AG04449 (cell line): ENCODE data around the gene LYST.

Experiments used
- CTCF ChIA-PET: fragments of 350-600 bp; formaldehyde crosslinking; extraction: SDS; loops from one replicate; lab custom pipeline; 2021; ENCODE audit warnings: antibody characterized with exemption; lab: Yijun Ruan, JAX
- POLR2A ChIA-PET: fragments of 400-600, 350-600 bp; formaldehyde crosslinking; extraction: SDS; loops from one replicate; lab custom pipeline; 2020; ENCODE audit warnings: antibody characterized with exemption, inconsistent platforms; lab: Yijun Ruan, JAX
- DNase-seq: peaks from one replicate; pipeline ENCODE4 v3.0.0-alpha.2; 2010; ENCODE audit warnings: low read depth, low spot score
- H3K4me3 ChIP-seq: 2 replicates; pipeline ENCODE4 v1.5.1; 2011; ENCODE audit warnings: low read depth, mild to moderate bottlenecking, control low read depth, low read length
- TF ChIP-seq, protein P1 (sequence below): IDR thresholded peaks from one replicate; pipeline ENCODE4 v1.5.1; 2011; ENCODE audit warnings: mild to moderate bottlenecking, moderate library complexity, low read length, control low read depth, inconsistent platforms; ENCODE audit not compliant: insufficient read depth; ENCODE audit errors: missing control alignments

The LYST gene

DNA sequence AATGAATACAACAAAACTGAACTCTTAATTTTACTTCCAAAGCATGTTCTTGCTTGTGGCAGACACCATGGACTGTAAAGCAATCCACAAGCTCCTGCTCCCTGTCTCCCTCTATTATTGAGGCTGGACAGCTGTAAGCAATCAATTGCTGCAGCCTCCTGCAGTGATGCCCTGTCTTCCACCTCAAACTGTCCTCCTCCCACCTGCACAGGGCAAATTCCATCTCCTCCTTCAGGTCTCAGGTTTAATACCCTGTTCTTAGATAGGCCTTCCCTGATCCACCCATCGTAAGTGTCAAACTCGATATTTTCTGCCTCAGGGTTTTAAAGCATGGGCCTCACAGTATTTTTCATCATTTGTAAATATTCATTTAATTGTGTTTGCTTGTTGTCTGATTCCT, 81.8 kb downstream of the LYST start:
- ChIA-PET POLR2A (no interaction called here), CTCF (interaction anchor here (1.2 to 5.6 kb wide), 17 partner anchors 8 to 369 kb away, joined by 3 to 116 read pairs (median 12); partner anchors contain the start of gene B3GALNT2)
- TF ChIP-seq, protein P1, sequence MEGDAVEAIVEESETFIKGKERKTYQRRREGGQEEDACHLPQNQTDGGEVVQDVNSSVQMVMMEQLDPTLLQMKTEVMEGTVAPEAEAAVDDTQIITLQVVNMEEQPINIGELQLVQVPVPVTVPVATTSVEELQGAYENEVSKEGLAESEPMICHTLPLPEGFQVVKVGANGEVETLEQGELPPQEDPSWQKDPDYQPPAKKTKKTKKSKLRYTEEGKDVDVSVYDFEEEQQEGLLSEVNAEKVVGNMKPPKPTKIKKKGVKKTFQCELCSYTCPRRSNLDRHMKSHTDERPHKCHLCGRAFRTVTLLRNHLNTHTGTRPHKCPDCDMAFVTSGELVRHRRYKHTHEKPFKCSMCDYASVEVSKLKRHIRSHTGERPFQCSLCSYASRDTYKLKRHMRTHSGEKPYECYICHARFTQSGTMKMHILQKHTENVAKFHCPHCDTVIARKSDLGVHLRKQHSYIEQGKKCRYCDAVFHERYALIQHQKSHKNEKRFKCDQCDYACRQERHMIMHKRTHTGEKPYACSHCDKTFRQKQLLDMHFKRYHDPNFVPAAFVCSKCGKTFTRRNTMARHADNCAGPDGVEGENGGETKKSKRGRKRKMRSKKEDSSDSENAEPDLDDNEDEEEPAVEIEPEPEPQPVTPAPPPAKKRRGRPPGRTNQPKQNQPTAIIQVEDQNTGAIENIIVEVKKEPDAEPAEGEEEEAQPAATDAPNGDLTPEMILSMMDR = no peak
- H3K4me3 ChIP-seq = no peak overlapping the region
- DNase-seq = no peak

DNA sequence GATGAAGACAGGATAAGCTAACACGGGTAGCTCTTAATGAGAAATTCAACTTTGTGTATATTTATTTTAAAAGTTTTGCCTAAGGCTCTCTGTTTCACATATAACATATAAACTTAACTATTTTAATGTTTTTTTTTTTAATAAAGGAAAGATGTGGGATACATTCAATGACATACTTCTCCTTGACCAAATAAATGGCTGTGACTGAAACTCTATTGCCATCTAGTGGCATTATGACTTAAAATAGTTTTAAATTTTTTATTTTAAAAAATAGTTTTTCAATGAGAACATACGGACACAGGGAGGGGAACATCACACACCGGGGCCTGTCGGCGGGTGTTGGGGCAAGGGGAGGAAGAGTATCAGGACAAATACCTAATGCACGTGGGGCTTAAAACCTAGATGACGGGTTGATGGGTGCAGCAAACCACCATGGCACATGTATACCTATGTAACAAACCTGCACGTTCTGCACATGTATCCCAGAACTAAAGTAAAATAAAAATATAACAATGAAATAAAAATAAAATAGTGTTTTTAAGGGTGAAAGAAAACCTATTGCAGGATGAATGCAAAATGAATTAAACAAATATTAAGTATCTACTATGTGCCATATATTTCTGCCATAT, 83.4 kb downstream of the LYST start:
- H3K4me3 ChIP-seq = no peak overlapping the region
- TF ChIP-seq, protein P1 = no peak
- ChIA-PET POLR2A (interaction anchor here (1.2 kb wide), 1 partner anchor 189 kb away, joined by 3 read pairs; no protein-coding TSS in a partner anchor), CTCF (interaction anchor here (0.6 to 5.6 kb wide), 50 partner anchors 8 to 689 kb away, joined by 3 to 116 read pairs (median 4); partner anchors contain the start of gene B3GALNT2)
- DNase-seq = no peak

DNA sequence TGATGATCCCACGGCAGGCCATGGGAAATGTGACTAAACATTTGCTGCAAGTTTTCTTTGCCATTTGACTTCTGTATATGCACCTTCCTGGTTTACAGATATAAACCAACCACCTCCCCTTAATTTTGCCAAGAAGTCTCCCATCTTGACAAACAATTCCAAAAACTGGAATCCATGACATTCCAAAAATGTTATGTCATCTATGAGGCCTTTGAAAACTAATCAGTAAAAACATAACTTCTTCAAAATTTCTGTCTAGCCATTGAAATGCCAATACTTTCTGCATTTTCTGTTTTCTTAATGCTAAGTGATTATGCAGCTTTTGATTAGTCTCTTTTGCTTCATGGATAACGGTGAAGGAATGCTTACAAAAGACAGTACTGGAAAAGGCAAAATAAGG, 84.1 kb downstream of the LYST start:
- TF ChIP-seq, protein P1 = no peak
- POLR2A ChIA-PET = no interaction called here
- no peak for DNase-seq
- no peak overlapping the region for H3K4me3 ChIP-seq
- CTCF ChIA-PET = interaction anchor here (0.6 to 5.6 kb wide), 39 partner anchors 8 to 530 kb away, joined by 3 to 116 read pairs (median 4); partner anchors contain the start of gene B3GALNT2

DNA sequence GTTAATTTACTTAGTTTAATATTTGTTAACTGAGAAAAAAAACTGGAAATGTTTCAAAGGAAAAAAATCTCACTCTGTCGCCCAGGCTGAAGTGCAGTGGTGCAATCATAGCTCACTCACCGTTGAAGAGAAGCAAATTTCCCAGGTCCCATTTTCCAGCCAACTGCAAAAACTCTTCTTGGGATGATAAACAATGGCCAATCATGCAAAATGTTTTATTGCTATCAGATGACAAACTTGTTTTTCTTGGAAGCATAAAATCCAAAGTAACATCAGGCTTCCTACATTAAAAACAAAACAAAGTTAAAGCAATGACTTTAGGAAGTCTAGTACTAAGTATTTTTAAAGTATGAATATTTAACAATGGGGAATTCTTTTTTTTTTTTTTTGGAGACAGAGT, 84.9 kb downstream of the LYST start:
- DNase-seq = no peak
- TF ChIP-seq, protein P1 = no peak
- H3K4me3 ChIP-seq = no peak overlapping the region
- ChIA-PET CTCF (interaction anchor here (0.6 to 5.6 kb wide), 9 partner anchors 12 to 285 kb away, joined by 3 to 116 read pairs (median 4); partner anchors contain the start of gene B3GALNT2), POLR2A (no interaction called here)

DNA sequence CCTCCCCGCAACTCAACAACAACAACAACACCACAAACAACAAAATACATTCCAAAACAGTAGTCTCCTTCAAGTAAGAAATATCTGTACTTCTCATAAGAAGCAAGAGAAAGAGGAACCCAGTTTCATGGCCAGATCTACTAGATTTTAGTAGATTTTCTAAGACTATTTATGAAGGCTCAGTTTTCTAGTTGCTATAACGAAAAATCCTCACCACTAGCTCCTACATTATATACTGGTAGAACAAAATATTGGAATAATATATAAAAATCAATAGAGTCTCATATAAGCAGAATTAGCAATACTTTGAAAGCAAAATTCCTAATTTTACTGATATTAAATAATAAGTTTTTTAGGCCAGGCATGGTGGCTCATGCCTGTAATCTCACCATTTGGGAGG, 86.9 kb downstream of the LYST start:
- no peak for DNase-seq
- POLR2A ChIA-PET = no interaction called here
- CTCF ChIA-PET = interaction anchor here (1.4 to 1.8 kb wide), 2 partner anchors 266 to 275 kb away, joined by 3 to 7 read pairs; no protein-coding TSS in a partner anchor
- no peak overlapping the region for H3K4me3 ChIP-seq
- TF ChIP-seq, protein P1 = no peak

DNA sequence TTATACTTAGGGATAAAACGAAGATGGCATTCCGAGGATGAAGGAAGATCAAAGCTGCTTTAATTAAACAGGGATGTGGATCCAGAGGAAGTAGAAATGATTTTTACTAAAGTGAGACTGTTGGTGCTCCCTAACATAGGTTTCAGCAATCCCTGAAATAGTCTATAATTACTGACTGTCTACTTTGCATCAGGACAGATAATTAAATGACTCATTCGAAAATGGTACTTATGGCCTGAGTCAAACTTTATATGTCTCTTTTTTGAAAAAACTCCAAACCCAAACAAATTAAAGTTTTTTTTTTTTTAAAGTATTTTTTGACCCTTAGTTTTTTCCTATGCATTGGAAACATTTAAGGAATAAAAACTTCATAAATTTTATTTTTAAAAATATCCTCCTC, 90.3 kb downstream of the LYST start:
- TF ChIP-seq, protein P1 = no peak
- no peak overlapping the region for H3K4me3 ChIP-seq
- DNase-seq = peak; percentile 7
- ChIA-PET CTCF (interaction anchor here (1.9 to 2.2 kb wide), 2 partner anchors 263 to 265 kb away, joined by 5 to 9 read pairs; no protein-coding TSS in a partner anchor), POLR2A (no interaction called here)
